ENCODE results near the gene PRKAG3.

PRKAG3 gene

DNA sequence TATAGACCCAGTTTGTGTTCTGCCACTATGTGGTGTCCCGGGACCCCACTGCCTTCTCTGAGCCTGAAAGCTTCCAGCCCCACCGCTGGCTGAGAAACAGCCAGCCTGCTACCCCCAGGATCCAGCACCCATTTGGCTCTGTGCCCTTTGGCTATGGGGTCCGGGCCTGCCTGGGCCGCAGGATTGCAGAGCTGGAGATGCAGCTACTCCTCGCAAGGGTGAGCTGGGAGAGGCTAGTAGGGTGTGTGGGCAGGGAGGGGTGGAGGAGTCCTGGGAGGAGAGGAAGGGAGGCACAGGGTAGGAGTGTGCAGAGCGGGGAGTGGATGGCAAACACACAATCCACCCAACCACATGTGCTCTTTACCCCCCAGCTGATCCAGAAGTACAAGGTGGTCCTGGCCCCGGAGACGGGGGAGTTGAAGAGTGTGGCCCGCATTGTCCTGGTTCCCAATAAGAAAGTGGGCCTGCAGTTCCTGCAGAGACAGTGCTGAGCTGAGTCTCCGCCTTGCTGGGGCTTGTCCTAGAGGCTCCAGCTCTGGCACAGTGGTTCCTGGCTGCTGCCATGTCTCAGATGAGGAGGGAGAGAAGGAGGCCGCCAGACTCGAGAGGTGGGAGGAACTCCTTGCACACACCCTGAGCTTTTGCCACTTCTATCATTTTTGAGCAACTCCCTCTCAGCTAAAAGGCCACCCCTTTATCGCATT lies 16.9 kb downstream of the PRKAG3 start:
- DNase-seq (ENCODE audit: low read depth) = no peak

DNA sequence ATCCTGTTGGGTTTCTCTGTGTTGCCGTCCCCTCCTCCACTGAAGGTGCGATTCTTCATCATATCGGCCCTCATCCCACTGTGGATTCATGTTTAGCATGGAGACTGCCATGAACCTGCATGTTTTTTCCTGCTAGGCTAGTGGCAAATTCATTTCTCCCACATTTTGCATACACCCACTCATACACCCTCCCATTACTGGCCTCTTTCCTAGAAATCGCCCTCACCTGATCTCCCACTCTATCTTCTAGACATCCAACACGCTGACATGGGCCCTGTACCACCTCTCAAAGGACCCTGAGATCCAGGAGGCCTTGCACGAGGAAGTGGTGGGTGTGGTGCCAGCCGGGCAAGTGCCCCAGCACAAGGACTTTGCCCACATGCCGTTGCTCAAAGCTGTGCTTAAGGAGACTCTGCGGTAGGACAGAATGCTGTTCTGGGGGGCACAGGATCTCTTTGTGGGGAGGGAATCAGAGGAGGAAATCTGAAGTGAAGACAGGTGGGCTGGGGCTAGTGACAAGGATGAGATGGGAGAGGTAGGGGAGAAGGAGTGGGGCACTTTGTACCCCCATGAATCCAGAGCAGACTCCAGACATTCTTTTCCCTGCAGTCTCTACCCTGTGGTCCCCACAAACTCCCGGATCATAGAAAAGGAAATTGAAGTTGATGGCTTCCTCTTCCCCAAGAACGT lies 17.7 kb downstream of the PRKAG3 start:
- DNase-seq (ENCODE audit: low read depth) = no peak

DNA sequence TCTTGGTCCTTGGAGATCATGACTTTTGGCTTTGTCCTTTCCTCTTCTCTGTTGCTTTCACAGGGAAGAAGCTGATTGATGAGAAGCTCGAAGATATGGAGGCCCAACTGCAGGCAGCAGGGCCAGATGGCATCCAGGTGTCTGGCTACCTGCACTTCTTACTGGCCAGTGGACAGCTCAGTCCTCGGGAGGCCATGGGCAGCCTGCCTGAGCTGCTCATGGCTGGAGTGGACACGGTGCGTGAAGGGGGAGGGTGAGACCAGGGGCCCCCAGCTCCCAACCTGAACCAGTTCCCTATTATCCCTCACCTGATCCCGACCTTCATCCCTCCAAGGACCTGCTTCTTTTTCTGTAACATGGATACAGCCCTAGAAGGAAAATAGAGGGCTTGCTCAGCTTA lies 18.7 kb downstream of the PRKAG3 start:
- no peak for DNase-seq (ENCODE audit: low read depth)

DNA sequence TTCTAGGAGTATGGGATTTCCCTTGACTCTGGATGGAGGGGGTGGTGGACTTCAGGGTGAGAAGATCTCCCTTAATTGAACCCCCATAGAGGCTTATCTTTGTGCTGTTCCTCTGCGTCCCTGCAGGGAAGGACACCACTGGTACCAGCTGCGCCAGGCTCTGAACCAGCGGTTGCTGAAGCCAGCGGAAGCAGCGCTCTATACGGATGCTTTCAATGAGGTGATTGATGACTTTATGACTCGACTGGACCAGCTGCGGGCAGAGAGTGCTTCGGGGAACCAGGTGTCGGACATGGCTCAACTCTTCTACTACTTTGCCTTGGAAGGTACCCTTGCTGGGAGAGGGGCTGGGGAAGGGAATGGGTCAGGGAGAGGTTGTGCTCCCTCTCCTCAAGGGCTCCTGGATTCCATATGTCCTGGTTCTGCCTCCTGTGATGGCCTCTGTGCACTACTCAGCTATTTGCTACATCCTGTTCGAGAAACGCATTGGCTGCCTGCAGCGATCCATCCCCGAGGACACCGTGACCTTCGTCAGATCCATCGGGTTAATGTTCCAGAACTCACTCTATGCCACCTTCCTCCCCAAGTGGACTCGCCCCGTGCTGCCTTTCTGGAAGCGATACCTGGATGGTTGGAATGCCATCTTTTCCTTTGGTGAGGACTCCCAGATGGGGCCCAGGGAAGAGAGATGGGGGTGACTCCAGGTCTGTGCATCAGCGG lies 19.3 kb downstream of the PRKAG3 start:
- DNase-seq (ENCODE audit: low read depth) = no peak

DNA sequence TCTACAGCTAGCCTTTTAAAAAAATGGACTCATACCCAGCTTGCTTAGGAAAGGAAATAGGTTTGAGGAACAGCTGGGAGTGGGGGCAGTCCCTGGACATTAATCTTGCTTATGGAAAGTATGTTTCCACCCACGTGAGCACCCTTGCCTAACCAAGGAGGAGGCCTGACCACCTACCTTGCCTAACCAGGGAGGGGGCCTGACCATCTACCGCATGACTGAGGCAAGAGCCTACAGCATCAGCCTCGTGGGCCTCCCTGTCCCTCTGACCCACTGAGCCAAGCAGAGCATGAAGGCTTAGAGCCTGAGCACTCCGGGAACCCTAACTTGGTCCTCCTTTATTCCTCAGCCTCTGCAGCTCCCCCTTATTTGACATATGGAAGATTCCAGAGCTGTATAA lies 20.2 kb downstream of the PRKAG3 start:
- DNase-seq (ENCODE audit: low read depth) = no peak

DNA sequence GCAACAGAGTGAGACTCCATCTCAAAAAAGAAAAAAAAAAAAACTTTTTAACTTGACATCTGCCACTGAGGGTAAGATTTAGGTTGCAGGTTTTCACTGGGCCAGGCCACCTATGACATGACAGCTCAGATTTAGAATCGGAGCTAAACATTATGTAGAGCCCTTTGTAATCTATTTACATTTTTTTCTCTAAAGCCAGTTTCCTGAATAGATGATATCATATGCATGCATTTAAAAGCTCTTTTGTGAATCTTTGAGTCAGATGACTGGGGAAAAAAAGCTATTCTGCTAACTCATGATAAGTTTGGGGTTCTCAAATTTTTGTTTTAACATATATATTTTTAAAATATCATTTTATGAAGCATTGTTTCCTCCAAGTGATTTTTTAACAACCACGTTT lies 21.3 kb downstream of the PRKAG3 start:
- DNase-seq (ENCODE audit: low read depth) = no peak

DNA sequence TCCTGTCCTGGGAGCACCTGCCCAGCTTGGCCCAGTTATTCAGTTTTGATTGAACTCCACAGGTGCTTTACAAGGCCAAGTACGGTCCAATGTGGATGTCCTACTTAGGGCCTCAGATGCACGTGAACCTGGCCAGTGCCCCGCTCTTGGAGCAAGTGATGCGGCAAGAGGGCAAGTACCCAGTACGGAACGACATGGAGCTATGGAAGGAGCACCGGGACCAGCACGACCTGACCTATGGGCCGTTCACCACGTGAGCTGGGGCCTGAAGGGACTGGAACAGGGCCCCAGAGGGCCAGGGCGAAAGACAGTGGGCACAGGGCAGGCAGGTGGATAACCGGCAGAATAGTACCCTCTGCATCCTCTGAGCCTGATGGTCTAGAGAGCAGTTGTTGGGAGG lies 22.1 kb downstream of the PRKAG3 start:
- DNase-seq (ENCODE audit: low read depth) = no peak

DNA sequence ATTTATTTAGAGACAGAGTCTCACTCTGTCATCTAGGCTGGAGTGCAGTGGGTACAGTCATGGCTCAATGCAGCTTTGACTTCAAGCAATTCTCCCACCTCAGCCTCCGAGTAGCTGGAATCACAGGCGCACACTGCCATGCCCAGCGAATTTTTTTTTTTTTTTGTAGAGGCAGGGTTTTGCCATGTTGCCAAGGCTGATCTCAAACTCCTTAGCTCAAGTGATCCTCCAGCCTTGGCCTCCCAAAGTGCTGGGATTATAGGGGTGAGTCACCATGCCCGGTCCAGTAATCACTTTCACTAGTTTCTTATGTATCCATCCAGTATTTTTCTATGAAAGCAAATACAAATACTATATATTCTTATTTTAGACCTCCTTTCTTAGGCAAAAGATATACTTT lies 24.0 kb downstream of the PRKAG3 start:
- DNase-seq (ENCODE audit: low read depth) = no peak

DNA sequence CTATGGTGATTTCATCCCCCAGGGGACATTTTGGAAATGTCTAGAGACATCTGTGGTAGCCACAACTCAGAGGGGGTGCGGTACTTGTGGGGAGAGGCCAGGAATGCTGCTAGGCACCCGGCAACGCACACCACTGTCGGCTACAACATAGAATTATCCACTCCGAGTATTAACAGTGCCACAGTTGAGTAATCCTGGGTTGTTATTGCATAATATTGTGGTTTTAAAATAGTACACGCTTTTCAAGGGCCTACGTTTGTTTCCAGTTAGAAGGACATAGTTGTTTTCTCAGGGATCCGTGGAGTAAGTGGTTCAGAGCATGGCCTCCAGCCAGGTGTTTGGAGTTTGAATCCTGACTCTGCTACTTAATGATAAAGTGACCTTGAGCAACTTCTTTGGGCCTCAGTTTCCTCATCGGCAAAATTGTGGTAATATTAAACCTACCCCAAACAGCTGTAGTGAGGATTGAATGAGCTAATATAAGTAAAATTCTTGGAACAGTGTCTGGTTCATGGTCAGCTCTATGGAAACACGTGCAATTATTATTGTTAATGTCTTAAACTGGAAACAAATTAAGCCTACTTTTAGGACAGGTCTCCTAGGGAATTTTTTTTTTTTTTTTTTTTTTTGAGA lies 25.1 kb downstream of the PRKAG3 start:
- DNase-seq (ENCODE audit: low read depth) = peak; percentile 100

DNA sequence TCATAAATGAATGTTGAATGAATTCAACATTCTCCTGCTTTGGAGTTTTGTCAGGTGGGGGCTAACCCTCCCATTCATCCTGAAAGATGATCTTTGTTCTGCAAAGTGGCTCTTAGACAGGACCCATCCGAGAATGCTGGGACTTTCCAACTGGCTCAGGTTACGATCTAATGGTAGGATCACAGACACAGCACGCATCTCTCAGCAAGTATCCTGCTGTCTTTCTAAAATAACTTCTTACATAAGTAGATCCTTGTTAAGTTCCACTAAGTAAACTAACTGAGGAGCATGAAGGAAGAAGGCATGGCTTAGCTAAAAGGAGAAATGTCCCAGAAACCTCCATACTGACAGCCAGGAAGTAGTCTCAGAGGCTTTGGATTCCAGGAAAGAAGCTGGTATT lies 26.0 kb downstream of the PRKAG3 start:
- peak; percentile 34 for DNase-seq (ENCODE audit: low read depth)

DNA sequence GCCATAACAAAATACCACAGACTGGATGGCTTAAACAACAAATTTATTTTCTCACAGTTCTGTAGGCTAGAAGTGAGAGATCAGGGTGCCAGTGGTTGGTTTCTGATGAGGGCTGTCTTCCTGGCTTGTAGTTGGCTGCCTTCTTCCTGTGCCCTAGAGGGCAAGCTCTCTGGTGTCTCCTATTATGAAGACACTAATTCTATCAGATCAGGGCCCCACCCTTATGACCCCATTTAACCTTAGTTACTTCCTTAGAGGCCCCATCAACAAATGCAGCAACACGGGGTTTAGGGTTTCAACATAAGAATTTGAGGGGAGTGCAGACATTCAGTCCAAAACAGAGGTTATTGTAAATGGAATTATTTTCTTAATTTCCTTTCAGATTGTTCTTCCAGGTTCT lies 26.8 kb downstream of the PRKAG3 start:
- no peak for DNase-seq (ENCODE audit: low read depth)

DNA sequence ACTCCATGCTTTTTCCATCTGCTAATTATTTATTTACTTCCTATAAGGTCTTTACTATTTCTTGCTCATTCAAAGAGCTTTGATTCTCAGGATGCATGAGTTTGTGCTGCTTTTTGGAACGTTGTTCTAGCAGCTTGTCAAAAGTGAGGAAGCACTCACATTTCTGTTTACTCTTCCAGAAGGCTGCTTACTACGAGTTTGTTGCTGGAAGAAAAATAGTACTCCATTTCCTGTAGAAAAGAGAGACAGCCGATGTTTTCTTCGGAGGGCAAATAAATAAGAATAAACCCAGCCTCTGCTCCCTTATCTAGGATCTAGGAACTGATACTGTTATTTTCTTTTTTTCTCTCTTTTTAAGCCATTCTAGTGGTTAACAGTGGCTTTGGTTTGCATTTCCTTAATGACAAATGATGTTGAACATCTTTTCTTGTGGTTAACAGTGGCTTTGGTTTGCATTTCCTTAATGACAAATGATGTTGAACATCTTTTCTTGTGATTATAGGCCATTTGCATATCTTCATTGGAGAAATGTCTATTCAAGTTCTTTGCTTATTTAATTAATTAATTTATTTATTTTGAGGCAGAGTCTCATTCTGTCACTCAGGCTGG lies 29.1 kb downstream of the PRKAG3 start:
- no peak for DNase-seq (ENCODE audit: low read depth)

DNA sequence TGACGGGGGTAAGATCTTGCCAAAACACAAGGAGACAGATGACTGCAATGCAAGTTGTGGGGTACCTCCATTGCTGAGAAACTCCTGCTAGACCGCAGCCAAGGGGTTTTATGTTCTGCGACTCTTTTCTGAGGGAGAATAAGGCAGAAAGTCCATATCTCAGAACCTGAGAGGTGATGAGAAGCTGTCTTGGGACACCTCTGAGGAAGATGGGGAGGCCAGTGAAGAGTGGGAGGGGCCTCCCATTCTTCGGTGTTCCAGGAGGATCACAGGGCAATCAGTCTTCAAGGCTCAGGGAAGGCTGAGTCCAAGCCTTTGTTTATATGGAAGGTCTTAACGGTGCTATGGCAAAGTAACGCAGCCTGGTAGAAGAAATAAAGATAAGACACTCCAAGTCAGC lies 31.6 kb downstream of the PRKAG3 start:
- no peak for DNase-seq (ENCODE audit: low read depth)

DNA sequence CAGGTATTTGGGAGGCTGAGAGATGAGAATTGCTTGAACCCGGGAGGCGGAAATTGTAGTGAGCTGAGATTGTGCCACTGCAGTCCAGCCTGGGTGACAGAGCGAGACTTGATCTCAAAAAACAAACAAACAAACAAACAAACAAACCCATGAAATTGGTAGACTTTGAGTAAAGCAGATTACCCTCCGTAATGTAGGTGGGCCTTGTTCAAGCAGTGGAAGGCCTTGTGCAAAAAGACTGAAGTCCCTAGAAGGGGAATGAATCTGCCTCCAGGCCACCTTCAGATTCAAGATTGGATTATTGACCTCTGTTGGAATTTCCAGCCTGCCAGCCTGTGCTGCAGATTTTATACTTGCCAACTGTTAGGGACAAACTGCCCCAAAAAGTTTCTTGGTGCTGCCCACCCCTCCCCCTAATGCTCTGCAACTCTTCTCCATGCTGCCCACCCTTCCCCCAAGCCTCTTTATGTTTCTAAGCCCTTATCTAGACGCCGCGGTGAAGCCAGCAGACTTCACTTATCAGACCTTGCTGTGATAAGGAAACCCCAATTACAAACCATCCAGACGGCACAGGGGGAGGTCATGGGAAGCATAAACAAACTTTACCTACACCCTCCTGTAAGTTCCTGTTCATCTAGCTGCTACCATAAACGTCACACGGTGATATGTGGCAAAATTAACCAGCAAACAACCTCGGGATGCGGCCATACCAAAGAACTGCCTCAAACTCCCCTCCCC lies 32.7 kb downstream of the PRKAG3 start:
- DNase-seq (ENCODE audit: low read depth) = no peak

DNA sequence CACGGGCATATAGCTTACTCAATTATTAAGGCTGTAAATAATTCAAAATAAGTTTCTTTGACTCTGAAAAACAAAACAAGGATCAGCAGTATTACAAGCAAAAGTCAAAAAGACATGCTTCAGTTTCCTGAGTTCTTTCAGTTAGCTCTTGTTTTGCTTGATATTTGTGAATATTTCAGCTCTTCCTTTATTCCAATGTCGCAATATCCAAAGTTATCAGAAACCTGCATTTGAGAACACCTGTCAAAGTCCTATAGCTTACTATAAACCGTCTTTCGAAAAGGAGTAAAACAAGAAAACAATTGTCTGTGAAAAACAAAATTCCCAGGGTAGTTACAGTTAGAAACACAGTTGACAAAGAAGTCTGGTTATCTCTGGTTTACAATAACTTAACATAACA lies 34.9 kb downstream of the PRKAG3 start:
- DNase-seq (ENCODE audit: low read depth) = no peak

DNA sequence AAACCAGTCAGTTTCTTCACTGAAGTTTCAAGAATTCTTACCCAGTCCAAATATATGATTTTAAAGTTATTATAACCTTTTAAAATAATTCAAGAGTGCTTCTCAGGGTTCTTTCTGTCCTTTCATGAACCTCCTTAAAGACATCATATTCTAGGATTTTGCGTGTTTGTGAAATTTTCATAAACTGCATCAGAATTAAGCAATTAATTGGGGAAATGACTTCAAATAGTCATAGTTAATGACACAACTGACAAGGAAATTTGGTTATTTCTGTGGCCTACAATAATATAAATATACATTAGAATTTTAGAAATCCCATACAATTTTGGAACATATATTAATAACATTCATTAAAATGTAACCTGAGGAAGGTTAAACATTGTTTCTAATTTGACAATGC lies 39.2 kb downstream of the PRKAG3 start:
- DNase-seq (ENCODE audit: low read depth) = no peak

DNA sequence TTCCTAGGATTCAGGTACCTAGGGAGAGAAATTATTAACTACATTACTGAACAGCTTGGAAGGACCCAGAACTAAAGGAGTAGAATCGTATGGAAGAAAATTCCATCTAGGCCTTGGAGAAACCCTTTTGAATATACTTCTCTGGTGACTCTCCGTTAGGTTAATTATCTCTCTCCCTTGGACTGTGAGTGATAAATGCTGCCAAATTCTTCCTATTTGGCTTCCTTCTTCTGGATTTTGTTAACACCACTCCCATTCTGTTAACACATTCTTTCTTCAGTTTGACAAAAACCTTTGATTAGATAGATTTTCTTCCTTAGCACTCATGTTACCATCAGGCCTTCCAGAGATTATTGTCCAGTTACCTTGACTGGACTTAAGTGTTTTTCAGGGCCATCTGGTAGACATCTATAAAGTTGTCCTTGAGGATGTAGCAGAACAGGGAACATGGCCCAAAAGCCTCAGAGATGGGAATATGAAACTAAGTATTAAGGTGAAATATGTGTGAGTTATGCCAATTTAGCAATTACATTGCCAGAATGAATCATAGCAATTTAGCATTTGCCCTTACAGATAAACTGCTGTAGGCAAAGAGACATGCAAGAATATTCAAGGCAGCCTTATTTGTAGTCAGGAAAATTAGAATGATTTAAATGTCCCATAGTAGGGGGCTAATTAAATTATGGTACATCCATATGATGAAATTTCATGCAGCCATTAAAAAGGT lies 42.9 kb downstream of the PRKAG3 start:
- peak; percentile 31 for DNase-seq (ENCODE audit: low read depth)

DNA sequence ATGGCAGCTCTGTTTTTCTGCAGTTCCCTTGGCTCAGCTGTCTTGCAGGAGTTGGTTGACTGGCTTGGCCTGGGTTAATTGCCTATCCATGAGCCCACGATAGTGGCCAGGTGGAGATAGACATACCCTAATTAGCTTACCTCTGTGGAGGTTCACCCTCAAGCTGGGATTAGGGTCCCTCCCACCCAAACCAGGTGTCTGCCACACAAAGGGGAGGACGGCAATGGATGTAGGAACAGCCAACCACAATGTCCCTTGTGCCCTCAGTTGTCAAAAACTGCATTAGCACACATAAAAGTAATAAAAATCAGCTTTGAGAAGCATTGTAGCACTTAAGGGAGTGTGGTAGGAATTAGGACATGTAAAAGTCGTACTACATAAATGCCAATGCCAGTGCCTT lies 45.5 kb downstream of the PRKAG3 start:
- DNase-seq (ENCODE audit: low read depth) = no peak

DNA sequence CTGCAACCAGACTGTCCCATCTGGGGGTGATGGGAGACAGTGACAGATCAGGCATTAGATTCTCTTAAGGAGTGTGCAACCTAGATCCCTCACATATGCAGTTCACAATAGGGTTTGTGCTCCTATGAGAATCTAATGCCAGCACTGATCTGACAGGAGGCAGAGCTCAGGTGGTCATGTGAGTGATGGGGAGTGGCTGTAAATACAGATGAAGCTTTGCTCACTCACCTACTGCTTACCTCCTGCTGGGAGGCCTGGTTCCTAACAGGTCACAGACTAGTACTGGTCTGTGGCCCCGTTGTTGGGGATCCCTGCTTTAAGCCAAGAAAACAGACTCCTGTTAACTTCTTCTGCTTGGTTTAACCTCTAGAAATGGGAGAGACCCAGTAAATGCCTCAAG lies 46.5 kb downstream of the PRKAG3 start:
- no peak for DNase-seq (ENCODE audit: low read depth)

DNA sequence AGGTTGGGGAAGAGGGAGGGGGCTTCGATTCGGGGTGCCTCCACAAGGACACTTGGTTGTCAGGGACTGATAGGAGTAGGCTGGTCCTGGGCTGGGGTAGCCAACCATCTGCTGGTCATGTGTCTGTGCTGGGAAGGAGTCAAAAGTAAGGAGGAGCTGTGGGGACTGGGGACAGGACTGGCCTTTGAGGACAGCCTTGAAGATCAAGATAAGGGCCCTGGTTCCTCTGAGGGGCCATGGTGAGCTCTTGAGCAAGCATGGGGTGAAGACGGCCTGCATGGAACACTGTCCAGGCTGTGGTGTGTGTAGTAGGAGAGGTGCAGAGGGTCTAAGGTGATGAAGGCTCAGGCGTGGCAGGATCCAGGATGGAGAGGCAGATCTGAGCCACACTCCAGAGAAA lies 47.9 kb downstream of the PRKAG3 start:
- no peak for DNase-seq (ENCODE audit: low read depth)

DNA sequence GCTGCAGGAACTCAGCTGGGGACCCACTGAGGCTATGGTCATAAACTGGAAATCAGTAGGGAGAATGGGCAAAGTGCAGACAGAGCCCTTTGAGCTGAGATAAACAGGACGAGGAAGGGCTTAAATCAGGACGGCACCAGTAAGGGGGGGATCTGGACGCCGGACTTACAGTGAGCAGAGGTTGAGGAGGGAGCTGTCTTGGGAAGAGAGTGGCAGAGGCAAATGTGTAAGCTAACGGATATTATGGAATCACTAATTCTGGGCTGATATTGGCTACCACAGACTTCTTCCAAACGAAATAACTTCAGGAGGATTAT lies 49.1 kb downstream of the PRKAG3 start:
- DNase-seq (ENCODE audit: low read depth) = no peak
